HG02938 (cell line): Measurements from ENCODE around the gene PRKAB2.
"Not testable (repeated sequence)": the region's sequence is repeated elsewhere in the genome, so short reads cannot be mapped to it uniquely, and the experiment has no call there.

ENCODE experiments used
- ATAC-seq: cut with Tn5 transposase; IDR thresholded peaks from one replicate; pipeline ENCODE4 v1.9.1; 2021; ENCODE audit warnings: mild to moderate bottlenecking, moderate library complexity; ENCODE audit not compliant: unreplicated experiment

PRKAB2 gene

GRCh38 chr1:147177611-147178380, 5.5 kb upstream of the PRKAB2 start:
- ATAC-seq, result no peak

DNA sequence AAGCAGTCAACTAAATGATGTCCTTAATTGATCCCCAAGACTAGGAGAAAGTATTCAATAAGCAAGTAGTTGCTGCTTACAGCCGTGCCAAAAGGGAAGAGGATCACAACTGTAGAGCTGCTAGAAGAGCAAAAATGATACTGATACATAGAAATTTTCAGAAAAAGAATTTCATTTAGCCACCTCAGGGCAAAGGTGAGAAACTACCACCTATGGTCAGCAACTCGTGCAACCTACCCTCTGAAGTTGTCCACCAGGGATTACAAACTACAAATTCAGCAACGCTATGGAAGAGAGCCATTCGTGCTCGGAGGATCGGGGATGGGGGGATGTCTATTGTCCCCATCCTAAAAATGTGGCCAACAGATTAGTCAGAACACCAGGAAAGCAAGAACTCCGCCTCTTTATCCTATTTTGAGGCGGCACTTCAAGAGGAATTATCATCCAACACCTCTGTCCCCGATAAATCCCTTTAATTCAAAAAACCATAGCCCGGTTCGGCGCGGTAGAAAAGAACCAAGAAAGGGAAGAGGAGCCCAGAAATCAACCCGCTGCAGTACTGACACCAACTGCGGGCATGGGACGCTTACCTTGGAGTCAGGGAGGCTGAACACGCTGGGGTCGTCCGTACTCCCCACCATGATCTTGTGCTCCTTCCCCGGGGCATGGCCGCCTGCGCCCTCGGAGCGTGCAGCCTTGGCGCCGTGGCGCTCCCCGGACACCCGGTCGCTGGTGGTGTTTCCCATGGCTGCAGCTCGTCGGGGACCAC, 687 bp downstream of the PRKAB2 start:
- no peak for ATAC-seq

- no peak for ATAC-seq
These were observed 2.2 kb downstream of the PRKAB2 start for GRCh38 chr1:147169840-147170674.

GRCh38 chr1:147169171-147169570, 3.1 kb downstream of the PRKAB2 start:
- ATAC-seq, result no peak

- no peak for ATAC-seq
These were observed 3.6 kb downstream of the PRKAB2 start for GRCh38 chr1:147168626-147169058.

- ATAC-seq, result no peak
These were observed 4.9 kb downstream of the PRKAB2 start for GRCh38 chr1:147167365-147167764.

- no peak for ATAC-seq
These were observed 9.3 kb downstream of the PRKAB2 start for GRCh38 chr1:147163019-147163418.

- ATAC-seq, result no peak
These were observed 10.2 kb downstream of the PRKAB2 start for GRCh38 chr1:147162093-147162492.

GRCh38 chr1:147157116-147157515, 15.2 kb downstream of the PRKAB2 start:
- not testable (repeated sequence) for ATAC-seq

DNA sequence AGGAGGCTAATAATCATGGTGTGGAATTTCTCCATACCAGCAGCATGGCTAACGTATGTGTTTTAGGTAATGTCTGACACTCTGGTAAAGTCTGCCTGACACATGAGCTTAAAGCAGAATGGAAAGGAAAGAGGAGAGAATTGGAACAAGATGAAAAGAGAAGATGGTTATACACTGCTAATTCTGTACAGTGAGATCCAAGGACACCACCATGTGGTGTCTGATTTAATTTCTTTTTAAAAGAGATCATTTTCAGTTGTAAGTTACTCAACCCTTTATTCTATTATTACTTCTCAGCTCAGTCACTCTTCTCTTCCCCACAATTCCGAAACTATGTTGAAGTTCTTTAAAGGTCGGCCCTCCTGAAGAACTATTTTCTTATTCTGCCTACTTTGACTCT, 15.6 kb downstream of the PRKAB2 start:
- ATAC-seq, result no peak

DNA sequence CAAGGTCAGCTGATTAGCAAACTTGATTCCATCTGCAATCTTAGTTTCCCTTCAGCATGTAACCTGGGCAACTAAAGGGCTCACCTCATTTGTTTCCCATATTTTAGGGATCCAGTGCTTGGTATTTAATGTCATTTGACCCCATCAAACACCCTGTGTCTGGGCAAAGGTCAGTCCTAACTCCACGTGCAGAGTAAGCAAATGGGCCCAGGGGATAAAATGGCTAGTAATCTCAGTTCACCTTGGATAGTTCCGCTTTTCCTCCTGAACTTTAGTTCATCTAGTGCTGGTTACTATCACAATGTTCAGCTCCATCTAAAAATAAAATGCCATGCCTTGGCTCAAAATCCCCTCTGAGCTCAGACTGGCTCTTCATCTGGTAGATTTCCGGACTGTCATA, 19.5 kb downstream of the PRKAB2 start:
- no peak for ATAC-seq

GRCh38 chr1:147151244-147151643, 21.0 kb downstream of the PRKAB2 start:
- no peak for ATAC-seq

DNA sequence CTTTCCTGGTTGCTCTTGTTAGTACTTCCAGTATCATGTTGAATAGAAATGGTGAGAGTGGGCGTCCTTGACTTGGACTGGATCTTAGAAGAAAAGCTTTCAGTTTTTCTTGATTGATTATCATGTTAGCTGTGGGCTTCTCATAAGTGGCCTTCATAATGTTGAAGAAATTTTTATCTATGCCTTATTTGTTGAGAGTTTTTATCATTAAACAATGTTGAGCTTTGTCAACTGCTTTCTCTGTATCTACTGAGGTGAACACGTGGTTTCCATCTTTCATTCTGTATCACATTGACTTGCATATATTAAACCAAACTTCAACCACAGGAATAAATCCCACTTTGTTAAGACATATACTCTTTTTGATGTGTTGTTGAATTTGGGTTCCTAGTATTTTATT, 29.4 kb downstream of the PRKAB2 start:
- no peak for ATAC-seq

DNA sequence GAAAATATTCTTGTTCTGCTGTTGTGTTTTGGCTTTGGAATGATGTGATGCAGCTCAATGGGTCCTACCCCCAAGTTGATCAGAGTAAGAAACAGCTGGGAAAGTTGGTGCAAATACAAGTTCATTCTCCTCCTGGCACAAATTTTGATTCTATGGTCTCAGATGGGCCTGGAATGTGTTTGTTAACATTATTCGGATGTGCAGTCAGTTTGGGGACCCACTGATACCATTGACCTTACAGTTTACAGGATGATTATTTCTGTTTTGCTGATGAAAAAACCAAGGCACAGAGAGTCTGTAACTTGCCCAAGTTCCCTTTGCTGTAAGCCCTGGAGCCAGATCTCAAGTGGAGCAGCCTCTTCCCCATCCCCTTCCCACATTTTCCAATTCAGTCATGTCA, 41.5 kb downstream of the PRKAB2 start:
- ATAC-seq, result not testable (repeated sequence)

GRCh38 chr1:147129116-147129873, 43.0 kb downstream of the PRKAB2 start:
- ATAC-seq, result no peak

DNA sequence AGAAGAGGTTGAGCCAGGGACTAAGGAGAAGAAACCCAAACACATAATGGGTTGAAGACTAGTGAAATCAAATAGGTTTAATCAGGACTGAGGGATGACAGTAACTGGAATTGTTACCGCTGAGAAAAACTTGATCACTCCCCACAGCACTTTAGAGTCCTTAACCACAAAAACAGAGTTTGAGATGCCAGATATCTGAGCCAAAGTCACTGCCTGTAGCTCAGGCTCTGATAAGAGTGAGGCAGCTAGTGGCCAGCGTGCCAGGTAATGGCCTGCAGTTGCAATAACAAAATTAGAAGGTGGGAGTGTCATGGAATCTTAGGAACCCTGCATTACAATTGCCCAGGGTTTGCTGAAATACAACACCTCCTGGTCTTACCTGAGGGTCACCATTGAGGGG, 48.0 kb downstream of the PRKAB2 start:
- ATAC-seq, result no peak

DNA sequence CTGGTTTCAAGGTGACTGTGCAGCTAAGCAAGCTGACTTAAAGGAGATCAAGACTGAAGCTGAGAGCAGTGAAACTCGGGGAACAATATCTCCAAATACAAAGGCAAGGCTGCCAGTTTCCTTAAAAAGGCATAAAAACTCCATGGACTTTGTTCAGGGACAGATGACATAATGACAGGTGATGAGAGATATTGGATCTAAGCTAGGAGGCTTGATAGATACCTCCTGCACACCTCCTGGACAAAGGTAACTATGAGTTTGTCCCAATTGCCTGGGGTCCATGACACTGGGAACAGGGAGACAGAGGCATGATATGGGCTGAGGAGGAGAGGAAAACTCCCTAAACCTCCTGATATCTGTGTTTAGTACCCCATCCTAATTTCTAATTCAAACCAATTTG, 55.2 kb downstream of the PRKAB2 start:
- ATAC-seq, result no peak

DNA sequence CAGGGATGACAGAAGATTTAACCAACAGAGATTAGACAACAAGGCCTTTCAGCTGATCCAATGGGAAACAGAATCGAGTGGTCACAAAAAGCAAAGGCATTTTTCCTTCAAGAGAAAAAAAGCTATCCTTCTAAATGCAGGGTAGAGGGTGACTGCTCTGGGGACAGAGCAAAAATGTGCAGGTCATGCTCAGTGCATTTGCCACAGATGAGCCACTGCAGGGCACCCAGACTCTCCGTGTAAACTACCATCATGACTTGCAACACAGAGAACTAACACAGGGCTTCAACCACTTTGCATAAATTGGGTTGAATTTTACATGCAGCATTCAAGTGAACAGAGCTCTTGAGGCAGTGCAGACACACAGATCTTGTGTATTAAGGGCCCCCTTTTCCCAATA, 56.8 kb downstream of the PRKAB2 start:
- ATAC-seq, result no peak

GRCh38 chr1:147115079-147115478, 57.2 kb downstream of the PRKAB2 start:
- ATAC-seq, result not testable (repeated sequence)

- ATAC-seq, result not testable (repeated sequence)
These were observed 57.9 kb downstream of the PRKAB2 start for GRCh38 chr1:147114353-147114752.
